Embryonic facial prominence (tissue), 1 donor: ENCODE data around the gene CHD9.

Experiments
- DNase-seq: peaks from one replicate; pipeline ENCODE4 v3.0.0-alpha.2; 2016; ENCODE audit errors: extremely low spot score

CHD9 gene

DNA sequence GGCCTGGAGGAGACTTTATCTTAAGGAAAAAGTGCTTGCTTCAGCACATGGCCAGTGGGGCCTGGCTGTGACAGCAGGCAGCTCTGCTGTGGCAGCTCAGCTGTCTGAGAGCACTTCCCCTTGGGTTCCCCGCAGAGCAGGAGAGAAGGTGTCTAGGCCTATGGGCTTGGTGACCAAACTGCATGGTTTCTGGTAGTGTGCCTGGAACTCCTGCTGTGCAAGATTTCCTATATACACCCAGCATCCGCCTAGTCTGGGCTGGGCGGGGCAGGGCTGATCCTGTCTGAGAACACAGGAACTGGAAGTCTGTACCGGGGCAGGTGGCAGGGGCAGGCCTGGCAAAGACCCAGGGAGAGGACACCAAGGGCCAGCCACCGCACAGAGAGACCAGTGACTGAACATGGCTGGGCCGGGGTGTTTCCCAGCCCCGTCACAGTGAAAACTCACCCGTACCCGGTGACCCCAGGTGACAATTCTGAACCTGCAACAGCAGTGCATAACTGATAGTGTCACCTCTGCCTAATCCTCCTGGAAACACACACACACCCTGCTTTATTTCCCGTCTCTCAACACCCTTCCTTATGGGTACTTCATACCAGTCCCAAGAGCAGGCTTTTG is 39.3 kb downstream of the CHD9 start:
- no peak for DNase-seq

DNA sequence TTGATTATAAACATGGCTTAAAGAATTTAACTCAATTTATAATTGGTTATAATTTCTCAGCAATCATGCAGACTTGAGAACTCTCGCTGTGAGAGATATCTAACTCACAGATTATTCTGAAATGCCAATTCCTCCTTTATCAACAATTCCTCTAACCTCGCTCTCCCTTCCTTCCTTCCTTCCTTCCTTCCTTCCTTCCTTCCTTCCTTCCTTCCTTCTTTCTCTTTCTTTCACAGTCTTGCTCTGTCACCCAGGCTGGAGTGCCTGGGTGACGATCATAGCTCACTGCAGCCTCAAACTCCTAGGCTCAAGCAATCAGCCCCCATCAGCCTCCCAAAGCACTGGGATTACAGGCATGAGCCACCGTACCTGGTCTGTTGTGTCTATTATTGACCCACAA is 42.4 kb downstream of the CHD9 start:
- DNase-seq, result no peak

DNA sequence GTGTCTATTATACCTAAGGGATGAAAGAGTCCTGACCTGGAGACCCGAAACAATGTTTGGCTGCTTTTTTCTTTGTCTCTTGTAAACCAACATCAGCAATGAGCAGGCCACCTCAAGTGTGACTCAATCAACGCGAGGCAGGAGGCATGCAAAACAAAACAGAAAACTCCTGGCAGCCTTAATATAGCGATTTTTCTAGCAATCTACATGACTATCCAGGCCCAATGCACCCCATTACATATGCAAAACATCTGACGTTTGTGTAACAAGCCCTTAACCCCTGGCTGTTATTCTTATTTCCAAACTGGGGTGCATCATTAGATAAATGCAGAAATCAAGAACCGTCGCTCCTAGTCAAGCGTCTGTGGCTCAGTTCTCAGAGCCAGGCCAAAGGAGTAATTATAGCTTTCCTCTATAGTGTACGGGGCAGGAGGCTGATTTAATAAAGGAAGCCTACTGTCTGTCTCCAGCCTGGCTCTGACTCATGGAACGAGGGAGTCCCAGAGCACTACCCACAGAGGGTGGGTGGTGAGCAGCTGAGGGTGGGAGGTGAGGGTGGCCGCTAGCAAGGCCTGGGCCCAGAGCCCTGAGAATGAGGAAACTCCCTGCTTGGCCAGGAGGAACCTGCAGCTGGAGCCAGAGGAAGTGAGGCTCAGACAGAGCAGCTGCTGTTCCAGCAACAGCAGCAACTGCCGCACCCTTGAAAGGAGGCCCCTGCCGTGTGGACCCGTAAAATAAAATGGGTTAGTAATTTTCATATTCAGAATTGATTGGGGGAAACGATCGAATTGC is 43.9 kb downstream of the CHD9 start:
- DNase-seq, result no peak

DNA sequence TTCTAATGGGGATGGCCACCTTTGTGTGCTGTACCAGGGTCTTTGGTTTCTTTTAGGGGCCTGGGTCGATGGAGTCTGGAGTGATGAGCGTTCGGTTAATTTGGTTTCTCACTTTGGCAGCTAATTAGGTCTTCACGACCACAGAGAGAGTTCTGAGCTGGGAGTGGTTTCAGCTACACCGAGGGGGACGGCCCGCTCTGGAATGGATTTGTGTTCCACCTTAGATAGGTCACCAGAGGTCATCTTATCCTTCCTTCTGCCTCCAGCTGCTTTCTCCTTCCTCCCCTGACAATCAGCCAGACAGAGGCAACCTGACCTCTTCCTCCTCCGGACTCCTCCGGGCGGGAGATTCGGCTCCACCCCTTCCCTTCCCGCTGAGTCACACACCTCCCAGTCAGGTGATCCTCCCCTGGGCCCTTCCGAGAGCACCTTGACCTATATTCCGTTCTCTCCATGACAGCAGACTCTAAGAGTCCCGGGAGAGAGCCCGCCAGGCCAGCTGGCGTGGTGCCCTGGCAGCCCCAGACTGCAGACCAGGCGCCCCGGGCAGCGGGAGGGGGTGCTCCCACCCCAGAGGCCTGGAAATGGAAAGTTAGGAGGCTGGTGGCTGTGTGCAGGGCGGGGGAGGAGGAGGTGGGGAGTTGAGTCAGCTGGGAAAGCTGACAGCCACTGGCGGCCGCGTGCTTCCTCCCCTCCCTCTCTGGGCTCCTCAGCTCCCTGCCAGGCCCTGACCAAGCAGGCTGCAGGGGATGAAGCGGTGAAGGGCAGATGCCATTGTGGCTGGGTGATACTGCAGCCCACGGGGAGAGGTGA is 44.7 kb downstream of the CHD9 start:
- peak; percentile 71 for DNase-seq

DNA sequence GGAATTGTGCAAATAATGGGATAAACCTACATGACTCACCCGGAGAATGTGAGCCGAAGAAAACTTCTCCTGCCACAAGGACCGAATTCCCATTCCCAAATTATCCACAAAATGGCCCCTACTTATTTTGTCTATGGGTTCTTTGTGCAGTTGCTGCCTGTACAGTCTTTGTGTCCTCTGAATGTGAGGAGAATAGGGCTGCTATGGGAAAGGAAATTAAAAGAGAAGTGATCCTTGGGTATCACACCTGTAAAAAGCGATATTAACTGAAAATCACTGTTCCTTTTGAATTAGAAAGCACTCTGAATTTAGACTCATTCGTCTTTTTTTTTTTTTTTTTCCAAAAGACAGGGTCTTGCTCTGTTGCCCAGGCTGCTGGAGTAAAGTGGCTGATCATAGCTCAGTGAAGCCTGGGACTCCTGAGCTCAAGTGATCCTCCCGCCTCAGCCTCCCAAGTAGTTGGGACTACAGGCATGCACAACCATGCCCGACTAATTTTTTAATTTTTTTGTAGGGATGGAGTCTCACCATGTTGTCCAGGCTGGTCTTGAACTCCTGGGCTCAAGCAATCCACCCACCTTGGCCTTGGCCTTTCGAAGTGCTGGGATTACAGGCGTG is 45.4 kb downstream of the CHD9 start:
- no peak for DNase-seq

DNA sequence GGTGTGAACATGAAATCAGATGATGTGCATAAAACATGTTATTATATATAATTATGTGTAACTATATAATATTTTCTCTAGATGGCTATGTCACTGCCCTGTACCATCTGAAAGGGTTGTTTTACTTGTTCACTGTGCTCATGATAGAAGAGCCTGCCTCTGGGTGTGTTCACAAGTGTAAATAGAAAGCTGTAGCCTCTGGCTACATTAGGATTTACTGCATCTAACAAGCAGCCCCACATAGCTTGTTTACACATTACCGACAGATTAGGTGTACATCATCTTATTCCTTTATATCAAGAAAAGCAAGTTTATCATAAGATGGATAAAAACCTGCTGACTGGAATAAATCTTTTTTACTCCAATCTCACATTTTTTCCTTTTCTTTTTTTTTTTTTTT is 46.1 kb downstream of the CHD9 start:
- DNase-seq, result no peak

DNA sequence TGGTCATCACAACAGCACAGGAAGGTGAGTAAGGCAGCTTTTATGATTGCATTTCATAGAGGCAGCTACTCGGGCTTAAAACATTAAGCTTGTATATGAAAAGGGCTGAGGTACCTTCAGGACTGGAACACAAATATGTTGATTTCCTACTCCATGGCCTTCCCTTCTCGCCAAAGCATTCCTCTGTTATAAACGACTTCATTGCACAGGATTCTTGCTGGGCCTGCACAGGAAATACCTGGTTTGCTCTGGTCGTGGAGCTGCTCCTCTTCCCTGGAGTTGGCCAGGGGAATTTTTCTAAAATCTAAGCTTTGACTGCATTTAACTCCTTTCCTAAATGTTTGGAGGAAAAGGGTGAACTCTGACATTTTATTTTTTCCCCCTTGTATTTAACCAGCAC is 49.0 kb downstream of the CHD9 start:
- DNase-seq, result no peak

DNA sequence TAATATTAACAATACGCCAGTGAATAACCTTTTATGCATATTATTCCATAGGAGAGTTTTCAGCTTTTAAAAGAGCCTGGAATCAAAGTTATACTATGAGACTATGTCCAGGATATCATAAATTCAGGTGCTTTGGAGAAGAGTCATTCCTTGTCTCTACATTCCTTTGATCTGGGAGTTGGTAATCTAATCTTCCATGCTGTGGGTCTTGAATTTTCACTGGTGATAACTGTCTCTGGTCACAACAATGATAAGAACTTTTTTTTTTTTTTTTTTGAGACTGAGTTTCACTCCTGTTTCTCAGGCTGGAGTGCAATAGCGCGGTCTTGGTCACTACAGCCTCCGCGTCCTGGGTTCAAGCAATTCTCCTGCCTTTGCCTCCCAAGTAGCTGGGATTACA is 50.8 kb downstream of the CHD9 start:
- DNase-seq, result no peak

DNA sequence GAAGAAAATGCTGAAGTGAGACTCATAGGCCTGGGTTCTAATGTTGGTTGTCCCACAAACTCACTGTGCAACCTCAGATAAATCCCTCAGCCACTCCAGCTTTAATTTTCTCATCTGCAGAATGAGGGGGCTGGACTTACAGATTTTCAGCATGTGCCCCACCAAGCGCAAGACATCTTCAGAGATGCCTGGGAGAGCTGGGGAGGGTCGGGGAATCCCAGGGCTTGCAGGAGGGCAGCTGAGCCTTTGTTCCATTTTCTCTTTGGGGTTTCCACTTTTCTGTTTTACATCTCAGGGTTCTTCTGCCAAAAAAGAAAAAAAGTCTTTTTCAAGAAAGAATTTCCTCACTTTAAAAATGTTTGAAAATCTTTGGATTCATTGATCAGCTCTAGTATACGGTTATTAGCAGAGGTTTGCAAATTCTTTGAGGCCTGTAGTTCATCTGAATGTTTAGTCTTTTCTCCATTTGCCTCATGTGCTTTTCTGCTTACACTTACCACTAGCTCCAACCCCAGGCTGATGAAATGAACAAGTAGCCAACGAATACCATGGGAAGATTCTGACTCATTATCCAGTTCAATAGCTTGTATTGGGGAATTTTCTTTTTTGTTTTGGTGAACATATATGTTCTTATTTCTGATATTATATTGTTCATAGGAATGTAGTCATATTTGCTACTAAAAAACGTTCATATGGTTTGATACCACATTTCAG is 56.4 kb downstream of the CHD9 start:
- no peak for DNase-seq

DNA sequence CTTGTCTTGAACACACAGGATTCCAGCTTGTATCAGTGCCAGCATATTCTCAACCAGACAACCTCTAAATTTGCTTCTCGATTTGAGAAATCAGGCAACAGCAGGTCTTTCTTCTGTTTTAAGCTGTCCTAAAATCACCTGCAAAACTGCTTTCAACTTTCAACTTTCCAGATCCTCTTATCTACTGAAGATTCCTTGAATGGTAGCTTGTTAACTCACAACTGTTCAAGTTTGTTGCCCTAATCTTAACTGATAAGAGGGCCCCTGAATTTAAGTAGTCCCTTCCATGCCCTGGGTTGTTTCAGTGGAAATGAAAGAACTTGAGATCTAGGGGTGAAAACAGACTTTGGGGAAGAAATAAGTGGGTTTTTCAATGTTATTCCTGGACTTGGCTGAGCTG is 57.2 kb downstream of the CHD9 start:
- no peak for DNase-seq

DNA sequence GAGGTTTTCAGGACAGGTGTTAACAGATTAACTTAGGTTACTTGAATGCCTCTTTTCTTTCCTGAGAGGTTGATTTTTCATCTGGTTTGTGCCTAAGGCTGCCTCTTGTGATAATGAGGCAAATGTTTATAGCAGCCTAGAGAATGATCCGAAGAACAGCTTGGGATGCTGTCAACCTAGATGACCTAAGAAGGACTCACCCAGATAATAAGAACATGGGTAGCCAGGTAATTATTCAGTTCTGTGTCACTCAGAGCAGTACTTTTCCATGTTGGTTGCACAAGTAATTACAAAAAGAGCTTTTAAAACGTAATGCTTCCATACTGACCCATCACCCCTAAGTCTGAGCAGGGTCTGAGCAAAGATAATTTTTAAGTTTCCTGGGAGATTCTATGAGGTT is 60.3 kb downstream of the CHD9 start:
- no peak for DNase-seq

DNA sequence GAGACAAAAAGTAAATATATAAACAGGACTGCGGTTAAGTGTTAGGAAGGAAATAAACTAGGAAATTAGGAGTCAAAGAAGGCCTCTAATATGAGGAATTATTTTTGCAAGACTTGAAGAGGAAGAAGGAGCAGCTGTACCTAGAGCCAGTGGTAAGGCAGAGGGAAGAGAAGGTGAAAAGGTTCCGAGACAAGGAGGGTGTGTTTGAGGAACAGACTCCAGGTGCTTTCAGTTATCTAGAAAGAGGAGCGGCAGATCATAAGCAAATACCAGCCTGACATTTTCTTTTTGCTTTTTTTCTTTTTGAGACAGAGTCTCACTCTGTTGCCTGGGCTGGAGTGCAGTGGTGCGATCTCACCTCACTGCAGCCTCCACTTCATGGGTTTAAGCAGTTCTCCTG is 61.0 kb downstream of the CHD9 start:
- no peak for DNase-seq

DNA sequence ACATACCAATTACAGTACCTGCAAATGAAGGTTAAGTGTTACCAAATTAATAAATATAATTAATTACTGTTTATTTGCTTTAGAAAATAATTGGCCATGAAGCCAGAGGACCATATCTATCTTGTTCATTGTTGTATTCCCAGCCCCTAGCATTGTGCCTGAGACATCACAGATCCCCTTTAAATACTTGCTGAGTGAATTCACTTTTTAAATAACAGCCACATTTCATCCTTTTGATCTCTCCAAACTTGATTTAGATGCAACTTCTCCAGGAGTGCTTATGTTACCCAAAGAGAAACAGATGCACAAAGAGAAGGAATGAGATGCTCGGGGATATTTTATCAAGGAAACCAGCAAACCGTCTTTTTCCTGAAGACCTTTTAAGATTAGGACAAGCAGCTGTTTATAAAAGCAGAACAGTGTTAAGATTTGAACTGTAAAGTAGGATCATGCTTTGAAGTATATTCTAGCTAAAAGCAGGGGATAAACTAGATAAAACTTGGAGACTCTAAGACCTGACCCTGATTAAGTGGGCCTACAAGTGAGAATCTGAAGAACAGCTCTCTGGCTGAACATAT is 66.3 kb downstream of the CHD9 start:
- no peak for DNase-seq

DNA sequence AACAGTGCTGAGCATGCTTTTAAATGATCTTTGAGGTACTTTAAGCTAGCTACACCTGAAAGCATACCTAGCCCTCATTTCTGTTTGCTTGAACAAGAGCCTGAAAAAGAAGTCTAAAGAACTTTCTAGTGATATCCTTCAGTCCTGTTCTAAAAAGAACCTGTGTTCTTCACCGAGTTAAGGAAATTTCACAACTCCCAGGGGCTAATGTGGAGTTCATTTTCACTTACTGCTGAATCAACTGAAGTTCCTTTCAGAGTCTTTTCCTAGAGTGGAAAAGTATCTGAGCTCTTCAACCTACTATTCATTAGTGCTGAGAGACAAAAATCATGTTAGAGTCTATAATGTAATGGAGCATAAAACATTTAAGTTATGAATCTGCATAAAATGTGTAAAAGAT is 66.9 kb downstream of the CHD9 start:
- no peak for DNase-seq

DNA sequence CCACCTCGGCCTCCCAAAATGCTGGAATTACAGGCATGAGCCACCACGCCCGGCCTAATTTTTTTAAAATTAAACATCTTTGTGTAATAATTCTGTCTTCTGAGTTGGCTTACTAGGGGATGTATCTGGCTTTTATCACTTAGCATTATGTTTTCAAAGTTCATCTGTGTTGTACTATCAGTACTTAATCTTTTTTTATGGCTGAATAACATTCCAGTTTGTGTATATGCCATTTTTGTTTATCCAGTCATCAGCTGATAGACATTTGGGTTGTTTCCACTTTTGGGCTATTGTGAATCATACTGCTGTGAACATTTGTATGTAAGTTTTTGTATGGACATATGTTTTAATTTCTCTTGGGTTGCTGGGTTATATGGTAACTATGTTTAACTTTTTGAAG is 69.0 kb downstream of the CHD9 start:
- no peak for DNase-seq

DNA sequence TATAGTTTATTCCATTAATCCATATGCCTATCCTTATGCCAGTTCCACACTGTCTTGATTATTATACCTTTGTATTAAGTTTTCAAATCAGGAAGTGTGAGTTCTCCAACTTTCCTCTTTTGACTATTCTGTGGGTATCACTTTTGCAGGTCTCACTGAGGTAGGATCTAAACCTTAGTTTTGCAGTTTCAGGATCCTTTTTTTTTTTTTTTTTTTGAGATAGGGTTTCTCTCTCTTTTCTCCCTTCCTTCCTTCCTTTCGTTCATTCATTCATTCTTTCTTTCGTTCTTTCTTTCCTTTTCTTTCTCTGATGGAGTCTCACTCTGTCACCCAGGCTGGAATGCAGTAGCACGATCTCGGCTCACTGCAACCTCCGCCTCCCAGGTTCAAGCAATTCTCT is 71.6 kb downstream of the CHD9 start:
- DNase-seq, result no peak

DNA sequence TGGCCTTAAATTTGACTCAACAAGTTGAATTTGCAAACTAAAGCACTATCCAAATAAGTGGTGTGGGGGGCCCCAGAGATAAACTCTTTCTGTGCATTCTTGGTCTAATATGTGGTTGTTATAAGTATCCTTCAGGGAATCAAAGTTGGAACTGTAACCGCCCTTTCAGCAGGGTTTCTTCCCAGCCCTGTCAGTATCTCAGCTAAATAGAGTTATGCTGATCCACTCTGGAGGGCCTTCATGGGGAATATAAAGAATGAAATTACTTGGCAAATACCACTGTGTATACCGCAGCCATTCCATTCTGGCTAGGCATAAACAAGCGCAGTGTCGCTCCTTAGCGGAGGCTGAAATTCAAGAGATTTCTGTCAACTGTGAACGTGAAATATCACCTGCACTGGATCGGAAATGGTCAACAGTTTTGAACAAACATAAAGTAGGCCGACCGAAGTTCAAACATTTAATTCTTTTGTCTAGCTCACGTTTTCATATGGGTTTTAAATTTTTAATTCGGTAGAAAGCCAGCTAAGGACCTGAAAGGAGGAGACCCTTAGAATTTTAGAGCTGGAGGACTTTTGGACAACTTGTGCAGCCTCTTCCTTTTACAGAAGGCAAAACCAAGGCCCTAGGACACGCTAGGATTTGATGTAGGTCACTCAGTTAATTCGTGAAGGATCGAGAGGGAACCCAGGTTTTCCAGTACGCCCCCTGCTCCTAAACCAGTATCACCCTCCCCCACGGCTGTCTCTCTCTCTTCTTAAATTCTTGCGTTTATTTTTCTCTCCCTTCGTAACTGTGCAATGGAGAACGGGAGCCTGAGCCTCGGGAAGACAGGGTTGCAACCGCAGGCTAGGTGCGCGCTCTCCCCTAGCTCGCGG is 74.7 kb downstream of the CHD9 start:
- peak; percentile 31 for DNase-seq

DNA sequence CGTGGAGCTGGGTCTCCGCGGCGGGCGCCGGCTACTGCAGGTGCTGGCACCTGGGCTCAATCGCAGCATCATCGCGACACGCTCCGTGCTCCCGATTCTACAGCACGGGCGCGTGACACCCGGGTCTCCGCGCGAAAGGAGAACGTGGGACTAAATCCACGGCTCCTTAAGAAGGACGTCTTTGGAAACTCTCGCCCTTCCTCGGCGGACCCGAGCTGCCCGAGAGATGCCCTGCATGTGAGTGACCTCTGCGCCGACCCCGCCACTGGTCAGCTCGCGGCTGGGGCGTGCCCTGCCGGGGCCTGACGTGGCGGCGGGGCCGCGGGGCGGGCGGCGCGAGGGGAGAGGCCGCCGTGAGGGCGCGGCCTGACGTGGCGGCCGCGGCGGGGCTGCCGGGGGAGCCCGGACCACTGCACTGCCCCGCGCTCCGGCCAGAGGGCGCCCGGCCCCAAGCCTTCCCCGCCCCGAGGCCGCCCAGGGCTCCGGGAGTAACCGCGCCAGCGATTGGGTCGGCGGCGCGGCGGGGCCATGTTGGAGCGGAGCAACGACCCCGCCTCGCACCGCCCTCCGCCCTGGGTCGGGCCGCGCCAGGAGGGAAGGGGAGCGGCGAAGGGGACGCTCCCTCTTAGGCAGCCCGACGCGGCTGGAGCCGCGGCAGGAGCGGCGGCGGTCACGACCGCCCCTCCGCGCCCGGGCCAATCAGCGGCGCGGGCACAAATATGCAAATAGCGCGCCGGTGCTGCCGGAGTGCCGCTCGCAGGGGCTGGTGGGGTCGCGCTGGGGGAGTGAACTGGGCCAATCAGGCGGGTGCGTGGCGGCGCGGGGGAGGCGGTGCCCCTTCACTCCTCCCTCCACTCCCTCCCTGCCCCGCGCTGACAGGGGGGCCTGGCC is 75.6 kb downstream of the CHD9 start:
- DNase-seq, result peak; percentile 90

DNA sequence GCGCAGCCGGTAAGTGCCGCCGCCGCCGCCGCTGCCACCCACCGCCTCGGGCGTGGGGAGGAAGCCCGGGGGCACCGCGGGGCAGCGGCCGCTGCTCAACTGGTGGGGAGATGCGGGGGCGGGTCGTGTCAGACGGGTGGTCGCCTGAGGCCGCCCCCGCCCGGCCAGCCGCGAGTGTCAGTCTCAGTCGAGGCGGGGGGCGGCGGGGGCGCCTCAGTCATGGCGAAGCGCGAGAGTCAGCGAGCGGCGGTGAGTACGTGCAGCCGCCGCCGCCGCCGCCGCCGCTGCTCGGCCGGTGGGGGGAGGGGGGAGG is 76.2 kb downstream of the CHD9 start:
- DNase-seq, result peak; percentile 29
